Endodermal cell (in vitro differentiated cells): ENCODE measurements around the gene SLC31A1. TPM values are rescaled to one million over a fixed set of nuclear protein-coding genes. Genes with fewer than 3 reads are reported as not detected.

ENCODE experiments used
- DNase-seq: peaks from one replicate; pipeline ENCODE4 v3.0.0-alpha.2; 2017
- H3K27ac ChIP-seq: 2 replicates; pipeline ENCODE4 v1.5.1; 2013; ENCODE audit warnings: mild to moderate bottlenecking, low read depth, low read length, moderate library complexity
- H3K27me3 ChIP-seq: 2 replicates; pipeline ENCODE4 v1.6.1; 2013; ENCODE audit warnings: mild to moderate bottlenecking, low read length, moderate library complexity; ENCODE audit not compliant: insufficient read depth, control insufficient read depth, poor library complexity, severe bottlenecking
- H3K36me3 ChIP-seq: 2 replicates; pipeline ENCODE4 v1.7.0; 2013; ENCODE audit warnings: mild to moderate bottlenecking, low read length, moderate library complexity; ENCODE audit not compliant: control insufficient read depth, insufficient read depth
- H3K4me1 ChIP-seq: one replicate; pipeline ENCODE4 v1.7.0; 2013; ENCODE audit warnings: low read length; ENCODE audit not compliant: control insufficient read depth, insufficient read depth
- H3K4me3 ChIP-seq: 2 replicates; pipeline ENCODE4 v1.5.1; 2013; ENCODE audit warnings: mild to moderate bottlenecking, low read length, moderate library complexity
- H3K9ac ChIP-seq: 2 replicates; pipeline ENCODE4 v1.6.1; 2013; ENCODE audit warnings: mild to moderate bottlenecking, low read length, moderate library complexity; ENCODE audit not compliant: poor library complexity, severe bottlenecking; ENCODE audit errors: extremely low read depth
- H3K9me3 ChIP-seq: 2 replicates; pipeline ENCODE4 v1.6.1; 2013; ENCODE audit warnings: mild to moderate bottlenecking, low read length, moderate library complexity; ENCODE audit not compliant: control insufficient read depth
- H3K27ac Mint-ChIP-seq: 2 replicates; pipeline ENCODE4 v1.8.0; 2020; ENCODE audit warnings: mixed read lengths
- H3K27me3 Mint-ChIP-seq: 2 replicates; pipeline ENCODE4 v1.8.0; 2021; ENCODE audit warnings: mild to moderate bottlenecking, mixed read lengths; ENCODE audit not compliant: insufficient read depth
- H3K36me3 Mint-ChIP-seq: 2 replicates; pipeline ENCODE4 v1.8.0; 2020; ENCODE audit warnings: low read depth, mixed read lengths
- H3K4me1 Mint-ChIP-seq: 2 replicates; pipeline ENCODE4 v1.8.0; 2020; ENCODE audit warnings: mixed read lengths
- H3K4me3 Mint-ChIP-seq: 2 replicates; pipeline ENCODE4 v1.8.0; 2020; ENCODE audit warnings: mild to moderate bottlenecking, moderate library complexity, mixed read lengths
- H3K9me3 Mint-ChIP-seq: 2 replicates; pipeline ENCODE4 v1.8.0; 2020; ENCODE audit warnings: mild to moderate bottlenecking, mixed read lengths
- WGBS, 2 experiments: methylation state at CpG; one replicate each; pipeline versions ENCODE4 v1.1.5 to v1.1.7; 2013; ENCODE audit warnings: missing lambda C conversion rate in 2 of 2, mixed read lengths in 1 of 2; ENCODE audit not compliant: insufficient coverage in 1 of 2, insufficient read length in 1 of 2; 5-methylcytosine and 5-hydroxymethylcytosine counted together
- total RNA-seq, 2 donors: library from RNA; stranded (reverse); fragmentation: NEBNext Ultra II Directional in 1 of 2; extraction: Animal tissue kit (Norgen Biotek cat#: 25700) in 1 of 2; gene quantifications; 2 replicates in 1 of 2; 3 replicates in 1 of 2; pipeline ENCODE4 v1.2.1, GENCODE V29; 2021
- TF ChIP-seq, protein P1 (sequence below): fragments of 200-600 bp; sonication (generic); conservative IDR thresholded peaks from 2 replicates; pipeline ENCODE4 v1.5.0; 2021; ENCODE audit warnings: antibody characterized with exemption, mild to moderate bottlenecking

SLC31A1 gene
- total RNA-seq, 2 donors from 2014 or later = 29.1 to 32.4 TPM

DNA sequence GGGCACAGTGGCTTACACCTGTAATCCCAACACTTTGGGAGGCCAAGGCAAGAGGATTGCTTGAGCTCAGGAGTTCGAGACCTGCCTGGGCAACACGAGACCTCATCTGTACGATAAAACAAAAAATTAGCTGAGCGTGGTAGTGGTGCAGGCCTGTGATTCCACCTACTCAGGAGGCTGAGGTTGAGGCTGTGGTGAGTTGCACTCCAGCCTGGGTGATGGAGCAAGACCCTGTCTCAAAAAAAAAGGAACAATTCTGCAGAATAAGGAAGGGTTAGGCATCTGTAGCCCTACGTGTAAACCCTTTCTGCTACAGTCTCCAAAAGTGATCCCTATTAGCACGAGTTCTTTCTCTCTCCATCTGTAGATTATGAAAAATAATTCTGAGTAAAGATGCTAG lies 34.1 kb downstream of the SLC31A1 start:
- Histone ChIP-seq H3K36me3 (peaks cover 27% of the 10 kb centered on the region), H3K9me3 (no peaks in the 10 kb centered on the region), H3K27me3 (no peaks in the 10 kb centered on the region), H3K4me3 (no peak overlapping the region), H3K9ac (no peak overlapping the region), H3K27ac (no peak overlapping the region), H3K4me1 (no peaks in the 10 kb centered on the region)
- Mint-ChIP-seq H3K27ac (no peak overlapping the region), H3K4me1 (peaks cover 7% of the 10 kb centered on the region), H3K4me3 (no peak overlapping the region), H3K27me3 (no peaks in the 10 kb centered on the region), H3K36me3 (peaks cover 25% of the 10 kb centered on the region), H3K9me3 (peaks cover 3% of the 10 kb centered on the region)
- DNase-seq = no peak
- 88 to 96% methylated on average over 4 to 6 of the region's 6 CpGs for WGBS, 2 experiments
- TF ChIP-seq, protein P1, sequence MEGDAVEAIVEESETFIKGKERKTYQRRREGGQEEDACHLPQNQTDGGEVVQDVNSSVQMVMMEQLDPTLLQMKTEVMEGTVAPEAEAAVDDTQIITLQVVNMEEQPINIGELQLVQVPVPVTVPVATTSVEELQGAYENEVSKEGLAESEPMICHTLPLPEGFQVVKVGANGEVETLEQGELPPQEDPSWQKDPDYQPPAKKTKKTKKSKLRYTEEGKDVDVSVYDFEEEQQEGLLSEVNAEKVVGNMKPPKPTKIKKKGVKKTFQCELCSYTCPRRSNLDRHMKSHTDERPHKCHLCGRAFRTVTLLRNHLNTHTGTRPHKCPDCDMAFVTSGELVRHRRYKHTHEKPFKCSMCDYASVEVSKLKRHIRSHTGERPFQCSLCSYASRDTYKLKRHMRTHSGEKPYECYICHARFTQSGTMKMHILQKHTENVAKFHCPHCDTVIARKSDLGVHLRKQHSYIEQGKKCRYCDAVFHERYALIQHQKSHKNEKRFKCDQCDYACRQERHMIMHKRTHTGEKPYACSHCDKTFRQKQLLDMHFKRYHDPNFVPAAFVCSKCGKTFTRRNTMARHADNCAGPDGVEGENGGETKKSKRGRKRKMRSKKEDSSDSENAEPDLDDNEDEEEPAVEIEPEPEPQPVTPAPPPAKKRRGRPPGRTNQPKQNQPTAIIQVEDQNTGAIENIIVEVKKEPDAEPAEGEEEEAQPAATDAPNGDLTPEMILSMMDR = no peak

DNA sequence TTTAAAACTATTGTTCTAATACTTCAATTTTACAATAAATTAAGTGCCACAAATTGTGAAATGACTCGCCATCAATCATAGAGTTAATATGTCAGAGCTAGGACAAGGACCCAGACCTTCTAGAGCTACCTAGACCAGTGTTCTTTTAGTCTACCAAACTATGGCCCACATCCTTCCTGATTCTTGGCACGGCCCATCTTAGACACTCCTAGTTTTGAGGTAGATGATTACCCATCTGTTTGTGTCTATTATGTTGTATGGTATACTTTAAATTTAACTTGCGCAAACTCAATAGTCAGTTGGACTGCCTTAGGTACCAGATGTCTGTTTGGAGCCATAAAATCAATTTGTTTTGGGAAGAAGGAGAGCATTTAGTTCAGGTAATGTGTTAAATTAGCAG lies 36.5 kb downstream of the SLC31A1 start:
- Histone ChIP-seq H3K4me1 (no peaks in the 10 kb centered on the region), H3K27me3 (no peaks in the 10 kb centered on the region), H3K36me3 (peaks cover 43% of the 10 kb centered on the region), H3K27ac (no peak overlapping the region), H3K9ac (no peak overlapping the region), H3K4me3 (no peak overlapping the region), H3K9me3 (no peaks in the 10 kb centered on the region)
- no peaks in the 10 kb centered on the region for H3K27me3 Mint-ChIP-seq
- H3K9me3 Mint-ChIP-seq = no peaks in the 10 kb centered on the region
- no peak overlapping the region for H3K27ac Mint-ChIP-seq
- peaks cover 7% of the 10 kb centered on the region for H3K4me1 Mint-ChIP-seq
- TF ChIP-seq, protein P1 = no peak
- peaks cover 44% of the 10 kb centered on the region for H3K36me3 Mint-ChIP-seq
- WGBS, 2 experiments = 94 to 97% methylated on average over 2 to 3 of the region's 3 CpGs
- H3K4me3 Mint-ChIP-seq = no peak overlapping the region
- DNase-seq = no peak

DNA sequence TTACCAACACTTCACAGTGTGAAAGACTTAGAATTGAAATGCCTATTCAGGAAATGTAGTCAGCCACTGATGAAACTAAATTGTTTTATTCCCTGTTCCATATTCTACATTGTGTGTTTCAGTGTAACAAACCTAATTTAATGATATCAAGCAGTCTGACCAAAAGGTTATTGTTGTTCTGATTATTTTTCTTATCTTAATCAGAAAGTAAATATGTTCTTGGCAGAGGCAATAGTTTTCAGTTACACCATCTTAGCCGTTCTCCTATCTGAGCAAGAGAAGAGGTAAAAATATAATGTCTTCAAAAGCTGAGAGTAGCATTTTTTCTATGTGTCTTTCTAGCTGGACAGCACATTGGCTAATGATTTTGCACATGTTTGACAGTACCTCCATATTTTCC lies 36.9 kb downstream of the SLC31A1 start:
- Histone ChIP-seq H3K36me3 (peaks cover 43% of the 10 kb centered on the region), H3K9me3 (no peaks in the 10 kb centered on the region), H3K4me1 (no peaks in the 10 kb centered on the region), H3K27ac (no peak overlapping the region), H3K27me3 (no peaks in the 10 kb centered on the region), H3K4me3 (no peak overlapping the region), H3K9ac (no peak overlapping the region)
- Mint-ChIP-seq H3K27ac (no peak overlapping the region), H3K36me3 (peaks cover 44% of the 10 kb centered on the region), H3K27me3 (no peaks in the 10 kb centered on the region), H3K4me3 (no peak overlapping the region), H3K9me3 (no peaks in the 10 kb centered on the region), H3K4me1 (peaks cover 7% of the 10 kb centered on the region)
- TF ChIP-seq, protein P1 = no peak
- no peak for DNase-seq
- WGBS, 2 experiments = 86 to 100% methylated on average over 1 of the region's 1 CpG
